H9 (cell line): ENCODE measurements around the gene COMT. TPM values are rescaled to one million over a fixed set of nuclear protein-coding genes. Genes with fewer than 3 reads are reported as not detected.

Source experiments
- DNase-seq: peaks from one replicate; pipeline ENCODE4 v3.0.0-alpha.2; 2017
- H2AFZ ChIP-seq: one replicate; pipeline ENCODE4 v1.6.1; 2013; ENCODE audit warnings: mild to moderate bottlenecking, low read length, control low read depth, moderate library complexity
- H2AK5ac ChIP-seq: 2 replicates; pipeline ENCODE4 v1.6.1; 2013; ENCODE audit warnings: low read length, control low read depth, mixed read lengths; ENCODE audit not compliant: insufficient read length
- H2BK120ac ChIP-seq: one replicate; pipeline ENCODE4 v1.6.1; 2013; ENCODE audit warnings: low read depth, mild to moderate bottlenecking, low read length, control low read depth, inconsistent platforms; ENCODE audit not compliant: poor library complexity, severe bottlenecking
- H2BK12ac ChIP-seq: 2 replicates; pipeline ENCODE4 v1.6.1; 2013; ENCODE audit warnings: low read length, control low read depth, mixed read lengths, low read depth; ENCODE audit not compliant: insufficient read length
- H2BK15ac ChIP-seq: 2 replicates; pipeline ENCODE4 v1.6.1; 2013; ENCODE audit warnings: low read depth, low read length, control low read depth
- H2BK20ac ChIP-seq: one replicate; pipeline ENCODE4 v1.6.1; 2013; ENCODE audit warnings: low read depth, mild to moderate bottlenecking, low read length, control low read depth, inconsistent platforms; ENCODE audit not compliant: poor library complexity, severe bottlenecking
- H2BK5ac ChIP-seq: 2 replicates; pipeline ENCODE4 v1.6.1; 2013; ENCODE audit warnings: low read length, control low read depth, mixed read lengths; ENCODE audit not compliant: insufficient read length
- H3K14ac ChIP-seq: 2 replicates; pipeline ENCODE4 v1.6.1; 2013; ENCODE audit warnings: low read length, control low read depth; ENCODE audit not compliant: insufficient read depth
- H3K18ac ChIP-seq: 2 replicates; pipeline ENCODE4 v1.6.1; 2013; ENCODE audit warnings: low read depth, mild to moderate bottlenecking, mixed read lengths, low read length, control low read depth; ENCODE audit not compliant: insufficient read length
- H3K23ac ChIP-seq: 2 replicates; pipeline ENCODE4 v1.6.1; 2013; ENCODE audit warnings: low read length, control low read depth, mixed read lengths, low read depth; ENCODE audit not compliant: insufficient read length
- H3K23me2 ChIP-seq: 2 replicates; pipeline ENCODE4 v1.6.1; 2013; ENCODE audit warnings: low read depth, mild to moderate bottlenecking, mixed read lengths, low read length, control low read depth; ENCODE audit not compliant: insufficient read length, poor library complexity, severe bottlenecking
- H3K27ac ChIP-seq: 2 replicates; pipeline ENCODE4 v1.5.1; 2013; ENCODE audit warnings: low read length, control low read depth, mixed read lengths, low read depth; ENCODE audit not compliant: insufficient read length
- H3K27me3 ChIP-seq: 2 replicates; pipeline ENCODE4 v1.6.1; 2013; ENCODE audit warnings: low read length, control low read depth, inconsistent platforms; ENCODE audit not compliant: insufficient read depth
- H3K4ac ChIP-seq: 2 replicates; pipeline ENCODE4 v1.6.1; 2013; ENCODE audit warnings: low read depth, mild to moderate bottlenecking, control low read depth, inconsistent platforms, low read length, moderate library complexity
- H3K4me1 ChIP-seq: 2 replicates; pipeline ENCODE4 v1.6.1; 2013; ENCODE audit warnings: low read length, control low read depth, inconsistent platforms; ENCODE audit not compliant: insufficient read depth
- H3K4me2 ChIP-seq: 2 replicates; pipeline ENCODE4 v1.6.1; 2013; ENCODE audit warnings: low read length, control low read depth, mixed read lengths; ENCODE audit not compliant: insufficient read length, insufficient read depth
- H3K56ac ChIP-seq: 2 replicates; pipeline ENCODE4 v1.6.1; 2013; ENCODE audit warnings: low read depth, mild to moderate bottlenecking, mixed read lengths, low read length, control low read depth; ENCODE audit not compliant: insufficient read length
- H3K79me1 ChIP-seq: 2 replicates; pipeline ENCODE4 v1.6.1; 2013; ENCODE audit warnings: low read depth, mild to moderate bottlenecking, moderate library complexity, low read length, control low read depth, inconsistent platforms; ENCODE audit not compliant: insufficient read depth, poor library complexity, severe bottlenecking
- H3K79me2 ChIP-seq: 2 replicates; pipeline ENCODE4 v1.6.1; 2013; ENCODE audit warnings: low read length, control low read depth, inconsistent platforms; ENCODE audit not compliant: insufficient read depth
- H3K9ac ChIP-seq: 2 replicates; pipeline ENCODE4 v1.6.1; 2013; ENCODE audit warnings: low read length, control low read depth, mixed read lengths; ENCODE audit not compliant: insufficient read length; ENCODE audit errors: extremely low read depth
- H3K9me3 ChIP-seq: one replicate; pipeline ENCODE4 v1.6.1; 2013; ENCODE audit warnings: low read depth, low read length, inconsistent platforms; ENCODE audit not compliant: control insufficient read depth
- H3T11ph ChIP-seq: one replicate; pipeline ENCODE4 v1.6.1; 2013; ENCODE audit warnings: mild to moderate bottlenecking, low read length, control low read depth, inconsistent platforms
- H4K20me1 ChIP-seq: one replicate; pipeline ENCODE4 v1.6.1; 2013; ENCODE audit not compliant: control insufficient read depth, insufficient read length, insufficient read depth
- H4K5ac ChIP-seq: 2 replicates; pipeline ENCODE4 v1.6.1; 2013; ENCODE audit warnings: low read depth, mild to moderate bottlenecking, mixed read lengths, low read length, control low read depth; ENCODE audit not compliant: insufficient read length
- H4K8ac ChIP-seq: replicated peaks from 2 replicates; pipeline ENCODE4 v1.6.1; 2013; ENCODE audit warnings: low read length, control low read depth, mixed read lengths, low read depth; ENCODE audit not compliant: insufficient read length
- H4K91ac ChIP-seq: 2 replicates; pipeline ENCODE4 v1.6.1; 2013; ENCODE audit warnings: low read depth, mild to moderate bottlenecking, moderate library complexity, mixed read lengths, low read length, control low read depth; ENCODE audit not compliant: insufficient read length
- H3K27ac Mint-ChIP-seq, 3 experiments: 2 replicates in 2 of 3; 3 replicates in 1 of 3; pipeline ENCODE4 v1.8.0; 2020 to 2021; ENCODE audit warnings: mixed read lengths in 3 of 3, mild to moderate bottlenecking in 1 of 3, moderate library complexity in 1 of 3
- H3K27me3 Mint-ChIP-seq: 2 replicates; pipeline ENCODE4 v1.8.0; 2021; ENCODE audit warnings: low read depth, mild to moderate bottlenecking, moderate library complexity, mixed read lengths
- H3K36me3 Mint-ChIP-seq, 3 experiments: 2 replicates in 2 of 3; 3 replicates in 1 of 3; pipeline ENCODE4 v1.8.0; 2020 to 2021; ENCODE audit warnings: low read depth in 3 of 3, mixed read lengths in 3 of 3; ENCODE audit not compliant: insufficient read depth in 1 of 3
- H3K4me1 Mint-ChIP-seq, 2 experiments: 2 replicates each; pipeline ENCODE4 v1.8.0; 2020; ENCODE audit warnings: mixed read lengths in 2 of 2
- H3K4me3 Mint-ChIP-seq, 2 experiments: 2 replicates in 1 of 2; 3 replicates in 1 of 2; pipeline ENCODE4 v1.8.0; 2020 to 2021; ENCODE audit warnings: mild to moderate bottlenecking in 2 of 2, mixed read lengths in 2 of 2, moderate library complexity in 1 of 2
- H3K9me3 Mint-ChIP-seq, 2 experiments: 2 replicates in 1 of 2; 3 replicates in 1 of 2; pipeline ENCODE4 v1.8.0; 2020; ENCODE audit warnings: mild to moderate bottlenecking in 2 of 2, mixed read lengths in 2 of 2, moderate library complexity in 1 of 2
- WGBS: extraction: QIAGEN DNeasy Blood & Tissue Kit; methylation state at CpG from one replicate; pipeline ENCODE4 v1.1.7; 2013; ENCODE audit warnings: missing lambda C conversion rate, low lambda C conversion rate, mixed read lengths; ENCODE audit not compliant: insufficient read length; ENCODE audit errors: extremely low coverage; 5-methylcytosine and 5-hydroxymethylcytosine counted together
- total RNA-seq: library from RNA; stranded (reverse); gene quantifications from 2 replicates; pipeline ENCODE4 v1.2.1, GENCODE V29; 2021
- TF ChIP-seq, protein P1 (sequence below): fragments of 200-600 bp; sonication (generic); conservative IDR thresholded peaks from 3 replicates; pipeline ENCODE4 v1.8.0; 2021; ENCODE audit warnings: antibody characterized with exemption, mild to moderate bottlenecking

Gene COMT
- total RNA-seq, 1 experiment from 2014 or later = 42.2 TPM

GRCh38 chr22:20009582-20010306 lies 68.2 kb downstream of the COMT start:
- H3K4ac ChIP-seq = no peak overlapping the region
- no peak overlapping the region for H4K8ac ChIP-seq
- no peak overlapping the region for H4K91ac ChIP-seq
- no peak overlapping the region for H2AFZ ChIP-seq
- no peak overlapping the region for H3K27ac ChIP-seq
- H3K36me3 Mint-ChIP-seq = peaks cover 0 to 5% (median 4%) of the 10 kb centered on the region in 3 experiments; a peak in 4 of 7 replicates
- H3K23me2 ChIP-seq = no peaks in the 10 kb centered on the region
- H3K27me3 Mint-ChIP-seq = peaks cover 5% of the 10 kb centered on the region
- no peak overlapping the region for H3K14ac ChIP-seq
- H3K4me3 Mint-ChIP-seq = no peak overlapping the region
- no peak overlapping the region for H3K23ac ChIP-seq
- H3K4me1 ChIP-seq = no peaks in the 10 kb centered on the region
- no peak overlapping the region for H2BK5ac ChIP-seq
- no peak overlapping the region for H2BK15ac ChIP-seq
- H2AK5ac ChIP-seq = no peak overlapping the region
- no peaks in the 10 kb centered on the region for H4K20me1 ChIP-seq
- peaks cover 3 to 7% of the 10 kb centered on the region in 2 experiments; a peak in 3 of 5 replicates for H3K9me3 Mint-ChIP-seq
- H3K27ac Mint-ChIP-seq = no peak overlapping the region
- H2BK12ac ChIP-seq = no peak overlapping the region
- no peak overlapping the region for H3K9ac ChIP-seq
- no peaks in the 10 kb centered on the region for H3K79me1 ChIP-seq
- no peak overlapping the region for H2BK120ac ChIP-seq
- no peaks in the 10 kb centered on the region for H3K9me3 ChIP-seq
- no peak overlapping the region for H3T11ph ChIP-seq
- H3K56ac ChIP-seq = no peak overlapping the region
- no peak overlapping the region for H2BK20ac ChIP-seq
- H3K4me1 Mint-ChIP-seq = peaks cover 5 to 8% of the 10 kb centered on the region in 2 experiments
- TF ChIP-seq, protein P1, sequence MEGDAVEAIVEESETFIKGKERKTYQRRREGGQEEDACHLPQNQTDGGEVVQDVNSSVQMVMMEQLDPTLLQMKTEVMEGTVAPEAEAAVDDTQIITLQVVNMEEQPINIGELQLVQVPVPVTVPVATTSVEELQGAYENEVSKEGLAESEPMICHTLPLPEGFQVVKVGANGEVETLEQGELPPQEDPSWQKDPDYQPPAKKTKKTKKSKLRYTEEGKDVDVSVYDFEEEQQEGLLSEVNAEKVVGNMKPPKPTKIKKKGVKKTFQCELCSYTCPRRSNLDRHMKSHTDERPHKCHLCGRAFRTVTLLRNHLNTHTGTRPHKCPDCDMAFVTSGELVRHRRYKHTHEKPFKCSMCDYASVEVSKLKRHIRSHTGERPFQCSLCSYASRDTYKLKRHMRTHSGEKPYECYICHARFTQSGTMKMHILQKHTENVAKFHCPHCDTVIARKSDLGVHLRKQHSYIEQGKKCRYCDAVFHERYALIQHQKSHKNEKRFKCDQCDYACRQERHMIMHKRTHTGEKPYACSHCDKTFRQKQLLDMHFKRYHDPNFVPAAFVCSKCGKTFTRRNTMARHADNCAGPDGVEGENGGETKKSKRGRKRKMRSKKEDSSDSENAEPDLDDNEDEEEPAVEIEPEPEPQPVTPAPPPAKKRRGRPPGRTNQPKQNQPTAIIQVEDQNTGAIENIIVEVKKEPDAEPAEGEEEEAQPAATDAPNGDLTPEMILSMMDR = no peak
- DNase-seq = no peak
- no peak overlapping the region for H4K5ac ChIP-seq
- WGBS = no CpG with 5 or more reads among the region's 8 CpGs
- H3K27me3 ChIP-seq = no peaks in the 10 kb centered on the region
- no peaks in the 10 kb centered on the region for H3K79me2 ChIP-seq
- H3K18ac ChIP-seq = no peak overlapping the region
- no peak overlapping the region for H3K4me2 ChIP-seq
